HepG2 (cell line): ENCODE results near the gene DDX49. TPM values are rescaled to one million over a fixed set of nuclear protein-coding genes. Genes with fewer than 3 reads are reported as not detected.

ENCODE experiments used
- CAMTA2 ChIP-seq: sonication (generic); formaldehyde crosslinking; IDR thresholded peaks from 2 replicates; pipeline ENCODE4 v1.4.0; 2020; ENCODE audit warnings: mild to moderate bottlenecking, missing genetic modification reagents, borderline replicate concordance
- JDP2 ChIP-seq: sonication (generic); formaldehyde crosslinking; IDR thresholded peaks from 2 replicates; pipeline ENCODE4 v1.8.1; 2022; ENCODE audit warnings: missing genetic modification reagents, borderline replicate concordance
- NFE2L1 ChIP-seq: sonication (generic); formaldehyde crosslinking; IDR thresholded peaks from 2 replicates; pipeline ENCODE4 v1.4.0; 2020; ENCODE audit warnings: missing genetic modification reagents, mild to moderate bottlenecking, borderline replicate concordance
- NKX3-1 ChIP-seq: sonication (generic); formaldehyde crosslinking; IDR thresholded peaks from 2 replicates; pipeline ENCODE4 v1.5.0; 2020; ENCODE audit warnings: missing genetic modification reagents
- POGZ ChIP-seq: sonication (generic); formaldehyde crosslinking; IDR thresholded peaks from 2 replicates; pipeline ENCODE4 v1.4.0; 2020; ENCODE audit warnings: mild to moderate bottlenecking, missing genetic modification reagents
- SKI ChIP-seq: fragments of 450-650 bp; IDR thresholded peaks from one replicate; pipeline ENCODE4 v1.6.1; 2018; ENCODE audit warnings: mild to moderate bottlenecking; ENCODE audit not compliant: partially characterized antibody
- ZFP82 ChIP-seq: sonication (generic); formaldehyde crosslinking; IDR thresholded peaks from 2 replicates; pipeline ENCODE4 v1.5.1; 2020; ENCODE audit warnings: mild to moderate bottlenecking, missing genetic modification reagents, borderline replicate concordance
- ZNF251 ChIP-seq: sonication (generic); formaldehyde crosslinking; IDR thresholded peaks from 2 replicates; pipeline ENCODE4 v1.9.0; 2021; ENCODE audit warnings: mild to moderate bottlenecking, missing genetic modification reagents
- ZNF605 ChIP-seq: sonication (generic); formaldehyde crosslinking; IDR thresholded peaks from 2 replicates; pipeline ENCODE4 v1.8.0; 2022; ENCODE audit warnings: mild to moderate bottlenecking, missing genetic modification reagents
- ZNF724P ChIP-seq: sonication (generic); formaldehyde crosslinking; IDR thresholded peaks from 2 replicates; pipeline ENCODE4 v1.8.0; 2022; ENCODE audit warnings: missing genetic modification reagents, borderline replicate concordance
- polyA plus RNA-seq, 8 experiments: library from polyadenylated mRNA; depleted of rRNA in 3 of 8; stranded (reverse) in 7 of 8; unstranded in 1 of 8; fragments of >200 nt; fragmentation: Illumina TruSeq in 4 of 8; extraction: Trizol in 4 of 8; gene quantifications; 2 replicates each; pipeline versions ENCODE4 v1.2.1 to v1.2.3, GENCODE V29; 2011 to 2016; ENCODE audit warnings: low read depth in 4 of 8, missing spikeins in 1 of 8, mixed read lengths in 1 of 8; ENCODE audit not compliant: insufficient read depth in 1 of 8
- total RNA-seq, 5 experiments: library from RNA; depleted of rRNA; stranded (reverse); fragments of >200 nt; fragmentation: Illumina TruSeq; extraction: Trizol; gene quantifications; 2 replicates each; pipeline ENCODE4 v1.2.3, GENCODE V29; 2016; ENCODE audit warnings: low read depth in 1 of 5
- TF ChIP-seq, protein P1 (sequence below): sonication (generic); formaldehyde crosslinking; IDR thresholded peaks from 2 replicates; pipeline ENCODE4 v1.4.0; 2020; ENCODE audit warnings: missing genetic modification reagents
- TF ChIP-seq, protein P2 (sequence below), 2 experiments: sonication (generic) in 1 of 2; formaldehyde crosslinking in 1 of 2; IDR thresholded peaks; 2 replicates each; pipeline versions ENCODE4 v1.5.1 to v1.6.1; 2011 to 2020; ENCODE audit warnings: borderline replicate concordance in 1 of 2, low read depth in 1 of 2, low read length in 1 of 2, mild to moderate bottlenecking in 1 of 2, missing genetic modification reagents in 1 of 2, moderate library complexity in 1 of 2
- TF ChIP-seq, protein P3 (sequence below): IDR thresholded peaks from 2 replicates; pipeline ENCODE4 v1.6.1; 2016; ENCODE audit warnings: control low read depth
- TF ChIP-seq, protein P4 (sequence below): IDR thresholded peaks from 2 replicates; pipeline ENCODE4 v1.6.1; 2016; ENCODE audit warnings: missing compliant biosample characterization, missing genetic modification reagents, borderline replicate concordance
- TF ChIP-seq, protein P5 (sequence below): sonication (generic); formaldehyde crosslinking; IDR thresholded peaks from 2 replicates; pipeline ENCODE4 v1.5.0; 2020; ENCODE audit warnings: mild to moderate bottlenecking, missing genetic modification reagents, borderline replicate concordance
- TF ChIP-seq, protein P6 (sequence below): sonication (generic); formaldehyde crosslinking; conservative IDR thresholded peaks from 2 replicates; pipeline ENCODE4 v1.4.0; 2020; ENCODE audit warnings: missing genetic modification reagents

DDX49 gene
- total and polyA plus RNA-seq, 2 of the 13 experiments (the other 11 are each of a cell fraction or from before 2014, with no cell fraction given): 27.0 to 46.2 TPM

DNA sequence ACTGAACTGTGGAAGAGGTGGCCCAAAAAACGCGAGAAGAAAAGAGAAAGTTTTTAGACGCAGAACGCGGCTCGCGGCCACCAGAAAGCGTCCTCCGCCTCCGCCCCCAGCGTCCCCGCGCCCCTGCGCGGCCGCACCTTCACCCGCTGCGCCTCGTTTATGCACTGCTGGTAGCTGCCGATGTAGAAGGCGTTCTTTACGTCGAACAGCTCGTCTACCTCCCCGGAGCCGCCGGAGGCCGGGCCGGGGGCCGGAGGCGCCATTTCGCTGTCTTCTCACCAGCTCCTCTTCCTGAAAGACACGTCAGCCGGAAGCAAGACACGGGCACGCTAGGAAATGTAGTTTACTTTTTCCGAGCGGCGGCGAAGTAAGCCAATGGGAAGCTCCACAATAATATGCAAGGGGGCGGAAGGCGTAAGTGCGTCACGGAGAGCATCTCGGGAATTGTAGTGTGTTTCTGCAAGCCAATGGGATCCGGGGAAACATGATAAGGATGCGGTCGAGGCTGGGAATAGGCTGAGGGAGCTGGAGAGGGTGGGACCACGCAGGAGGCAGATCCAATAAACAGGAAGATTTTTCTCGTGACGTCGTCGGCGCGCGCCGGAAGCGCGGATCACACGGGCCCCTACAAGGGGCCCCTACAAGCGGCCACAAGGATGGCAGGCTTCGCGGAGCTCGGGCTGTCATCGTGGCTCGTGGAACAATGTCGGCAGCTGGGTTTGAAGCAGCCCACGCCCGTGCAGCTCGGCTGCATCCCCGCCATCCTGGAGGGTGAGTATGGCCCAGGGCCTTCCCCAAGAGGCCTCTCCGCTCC lies at the start of gene DDX49, which contains the start of gene COPE (continued):
- TF ChIP-seq, protein P1, sequence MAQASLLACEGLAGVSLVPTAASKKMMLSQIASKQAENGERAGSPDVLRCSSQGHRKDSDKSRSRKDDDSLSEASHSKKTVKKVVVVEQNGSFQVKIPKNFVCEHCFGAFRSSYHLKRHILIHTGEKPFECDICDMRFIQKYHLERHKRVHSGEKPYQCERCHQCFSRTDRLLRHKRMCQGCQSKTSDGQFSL (CRISPR knock-in tag): 0 out of 2 replicates have a peak, but pooled peaks have one; percentile 26
- TF ChIP-seq SKI (no peak), ZNF605 (CRISPR knock-in tag) (peak; percentile 84), POGZ (CRISPR knock-in tag) (peak; percentile 33; the same call in 1 of the 2 replicates), ZNF724P (CRISPR knock-in tag) (no peak), ZNF251 (CRISPR knock-in tag) (no peak), JDP2 (CRISPR knock-in tag) (no peak), CAMTA2 (CRISPR knock-in tag) (no peak), NKX3-1 (CRISPR knock-in tag) (no peak), NFE2L1 (CRISPR knock-in tag) (no peak), ZFP82 (no peak)
- TF ChIP-seq, protein P2, sequence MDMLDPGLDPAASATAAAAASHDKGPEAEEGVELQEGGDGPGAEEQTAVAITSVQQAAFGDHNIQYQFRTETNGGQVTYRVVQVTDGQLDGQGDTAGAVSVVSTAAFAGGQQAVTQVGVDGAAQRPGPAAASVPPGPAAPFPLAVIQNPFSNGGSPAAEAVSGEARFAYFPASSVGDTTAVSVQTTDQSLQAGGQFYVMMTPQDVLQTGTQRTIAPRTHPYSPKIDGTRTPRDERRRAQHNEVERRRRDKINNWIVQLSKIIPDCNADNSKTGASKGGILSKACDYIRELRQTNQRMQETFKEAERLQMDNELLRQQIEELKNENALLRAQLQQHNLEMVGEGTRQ (IDR thresholded peaks at IDR 0.05; ENCODE audit: low read depth, low read length): peak; percentile 44; the same call in 1 of the 2 replicates
- TF ChIP-seq, protein P2 (CRISPR knock-in tag; IDR thresholded peaks at IDR 0.05; ENCODE audit: borderline replicate concordance): no peak; the same call in 1 of the 2 replicates
- TF ChIP-seq, protein P3, sequence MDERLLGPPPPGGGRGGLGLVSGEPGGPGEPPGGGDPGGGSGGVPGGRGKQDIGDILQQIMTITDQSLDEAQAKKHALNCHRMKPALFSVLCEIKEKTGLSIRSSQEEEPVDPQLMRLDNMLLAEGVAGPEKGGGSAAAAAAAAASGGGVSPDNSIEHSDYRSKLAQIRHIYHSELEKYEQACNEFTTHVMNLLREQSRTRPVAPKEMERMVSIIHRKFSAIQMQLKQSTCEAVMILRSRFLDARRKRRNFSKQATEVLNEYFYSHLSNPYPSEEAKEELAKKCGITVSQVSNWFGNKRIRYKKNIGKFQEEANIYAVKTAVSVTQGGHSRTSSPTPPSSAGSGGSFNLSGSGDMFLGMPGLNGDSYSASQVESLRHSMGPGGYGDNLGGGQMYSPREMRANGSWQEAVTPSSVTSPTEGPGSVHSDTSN (CRISPR knock-in tag): peak; percentile 91
- TF ChIP-seq, protein P4, sequence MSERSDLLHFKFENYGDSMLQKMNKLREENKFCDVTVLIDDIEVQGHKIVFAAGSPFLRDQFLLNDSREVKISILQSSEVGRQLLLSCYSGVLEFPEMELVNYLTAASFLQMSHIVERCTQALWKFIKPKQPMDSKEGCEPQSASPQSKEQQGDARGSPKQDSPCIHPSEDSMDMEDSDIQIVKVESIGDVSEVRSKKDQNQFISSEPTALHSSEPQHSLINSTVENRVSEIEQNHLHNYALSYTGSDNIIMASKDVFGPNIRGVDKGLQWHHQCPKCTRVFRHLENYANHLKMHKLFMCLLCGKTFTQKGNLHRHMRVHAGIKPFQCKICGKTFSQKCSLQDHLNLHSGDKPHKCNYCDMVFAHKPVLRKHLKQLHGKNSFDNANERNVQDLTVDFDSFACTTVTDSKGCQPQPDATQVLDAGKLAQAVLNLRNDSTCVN: 0 out of 2 replicates have a peak, but pooled peaks have one; percentile 18
- TF ChIP-seq, protein P5, sequence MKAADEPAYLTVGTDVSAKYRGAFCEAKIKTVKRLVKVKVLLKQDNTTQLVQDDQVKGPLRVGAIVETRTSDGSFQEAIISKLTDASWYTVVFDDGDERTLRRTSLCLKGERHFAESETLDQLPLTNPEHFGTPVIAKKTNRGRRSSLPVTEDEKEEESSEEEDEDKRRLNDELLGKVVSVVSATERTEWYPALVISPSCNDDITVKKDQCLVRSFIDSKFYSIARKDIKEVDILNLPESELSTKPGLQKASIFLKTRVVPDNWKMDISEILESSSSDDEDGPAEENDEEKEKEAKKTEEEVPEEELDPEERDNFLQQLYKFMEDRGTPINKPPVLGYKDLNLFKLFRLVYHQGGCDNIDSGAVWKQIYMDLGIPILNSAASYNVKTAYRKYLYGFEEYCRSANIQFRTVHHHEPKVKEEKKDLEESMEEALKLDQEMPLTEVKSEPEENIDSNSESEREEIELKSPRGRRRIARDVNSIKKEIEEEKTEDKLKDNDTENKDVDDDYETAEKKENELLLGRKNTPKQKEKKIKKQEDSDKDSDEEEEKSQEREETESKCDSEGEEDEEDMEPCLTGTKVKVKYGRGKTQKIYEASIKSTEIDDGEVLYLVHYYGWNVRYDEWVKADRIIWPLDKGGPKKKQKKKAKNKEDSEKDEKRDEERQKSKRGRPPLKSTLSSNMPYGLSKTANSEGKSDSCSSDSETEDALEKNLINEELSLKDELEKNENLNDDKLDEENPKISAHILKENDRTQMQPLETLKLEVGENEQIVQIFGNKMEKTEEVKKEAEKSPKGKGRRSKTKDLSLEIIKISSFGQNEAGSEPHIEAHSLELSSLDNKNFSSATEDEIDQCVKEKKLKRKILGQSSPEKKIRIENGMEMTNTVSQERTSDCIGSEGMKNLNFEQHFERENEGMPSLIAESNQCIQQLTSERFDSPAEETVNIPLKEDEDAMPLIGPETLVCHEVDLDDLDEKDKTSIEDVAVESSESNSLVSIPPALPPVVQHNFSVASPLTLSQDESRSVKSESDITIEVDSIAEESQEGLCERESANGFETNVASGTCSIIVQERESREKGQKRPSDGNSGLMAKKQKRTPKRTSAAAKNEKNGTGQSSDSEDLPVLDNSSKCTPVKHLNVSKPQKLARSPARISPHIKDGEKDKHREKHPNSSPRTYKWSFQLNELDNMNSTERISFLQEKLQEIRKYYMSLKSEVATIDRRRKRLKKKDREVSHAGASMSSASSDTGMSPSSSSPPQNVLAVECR (CRISPR knock-in tag): peak; percentile 95
- TF ChIP-seq, protein P6, sequence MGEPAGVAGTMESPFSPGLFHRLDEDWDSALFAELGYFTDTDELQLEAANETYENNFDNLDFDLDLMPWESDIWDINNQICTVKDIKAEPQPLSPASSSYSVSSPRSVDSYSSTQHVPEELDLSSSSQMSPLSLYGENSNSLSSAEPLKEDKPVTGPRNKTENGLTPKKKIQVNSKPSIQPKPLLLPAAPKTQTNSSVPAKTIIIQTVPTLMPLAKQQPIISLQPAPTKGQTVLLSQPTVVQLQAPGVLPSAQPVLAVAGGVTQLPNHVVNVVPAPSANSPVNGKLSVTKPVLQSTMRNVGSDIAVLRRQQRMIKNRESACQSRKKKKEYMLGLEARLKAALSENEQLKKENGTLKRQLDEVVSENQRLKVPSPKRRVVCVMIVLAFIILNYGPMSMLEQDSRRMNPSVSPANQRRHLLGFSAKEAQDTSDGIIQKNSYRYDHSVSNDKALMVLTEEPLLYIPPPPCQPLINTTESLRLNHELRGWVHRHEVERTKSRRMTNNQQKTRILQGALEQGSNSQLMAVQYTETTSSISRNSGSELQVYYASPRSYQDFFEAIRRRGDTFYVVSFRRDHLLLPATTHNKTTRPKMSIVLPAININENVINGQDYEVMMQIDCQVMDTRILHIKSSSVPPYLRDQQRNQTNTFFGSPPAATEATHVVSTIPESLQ (CRISPR knock-in tag): no peak
